Dedifferentiated amniotic fluid mesenchymal stem cell (primary cell): Measurements from ENCODE around the gene ZNRF3.
"Not testable (repeated sequence)": the region's sequence is repeated elsewhere in the genome, so short reads cannot be mapped to it uniquely, and the experiment has no call there.

Experiments used
- DNase-seq: peaks from one replicate; pipeline ENCODE4 v3.0.0-alpha.2; 2016; ENCODE audit errors: extremely low spot score

Gene ZNRF3

GRCh38 chr22:28907311-28908008 lies 24.1 kb downstream of the ZNRF3 start:
- DNase-seq = no peak

GRCh38 chr22:28908810-28909209 lies 25.4 kb downstream of the ZNRF3 start:
- not testable (repeated sequence) for DNase-seq

- DNase-seq = no peak
Observed at GRCh38 chr22:28909375-28909774, 26.0 kb downstream of the ZNRF3 start.

GRCh38 chr22:28910569-28911303 lies 27.4 kb downstream of the ZNRF3 start:
- DNase-seq = no peak

- no peak for DNase-seq
Observed at GRCh38 chr22:28911304-28911690, 27.9 kb downstream of the ZNRF3 start.

- no peak for DNase-seq
Observed at GRCh38 chr22:28911777-28912669, 28.7 kb downstream of the ZNRF3 start.

- DNase-seq = no peak
Observed at GRCh38 chr22:28914201-28914600, 30.8 kb downstream of the ZNRF3 start.

GRCh38 chr22:28915969-28916368 lies 32.6 kb downstream of the ZNRF3 start:
- DNase-seq = no peak

- no peak for DNase-seq
Observed at GRCh38 chr22:28917747-28918549, 34.6 kb downstream of the ZNRF3 start.

GRCh38 chr22:28918550-28919271 lies 35.3 kb downstream of the ZNRF3 start:
- no peak for DNase-seq

GRCh38 chr22:28920757-28921584 lies 37.6 kb downstream of the ZNRF3 start:
- no peak for DNase-seq

GRCh38 chr22:28921585-28921879 lies 38.2 kb downstream of the ZNRF3 start:
- DNase-seq = no peak

GRCh38 chr22:28922540-28923244 lies 39.3 kb downstream of the ZNRF3 start:
- no peak for DNase-seq

- DNase-seq = no peak
Observed at GRCh38 chr22:28923826-28924732, 40.7 kb downstream of the ZNRF3 start.

GRCh38 chr22:28925916-28926315 lies 42.5 kb downstream of the ZNRF3 start:
- no peak for DNase-seq

- no peak for DNase-seq
Observed at GRCh38 chr22:28927630-28928029, 44.3 kb downstream of the ZNRF3 start.

GRCh38 chr22:28929197-28929596 lies 45.8 kb downstream of the ZNRF3 start:
- no peak for DNase-seq

- DNase-seq = no peak
Observed at GRCh38 chr22:28930357-28931007, 47.1 kb downstream of the ZNRF3 start.
